Stomach smooth muscle (tissue), 2 donors: Measurements from ENCODE around the gene BAX.
A peak's percentile ranks its signal among the peaks of the same experiment; 100 is the strongest.

Experiments used
- H3K27ac ChIP-seq: one replicate; pipeline ENCODE4 v1.7.0; 2013; ENCODE audit warnings: mild to moderate bottlenecking, low read length, inconsistent platforms
- H3K27me3 ChIP-seq, 2 donors: one replicate each; pipeline ENCODE4 v1.7.0; 2013; ENCODE audit warnings: low read length in 2 of 2; ENCODE audit not compliant: insufficient read depth in 2 of 2, control insufficient read depth in 1 of 2
- H3K36me3 ChIP-seq, 2 donors: one replicate each; pipeline ENCODE4 v1.7.0; 2013; ENCODE audit warnings: low read length in 2 of 2; ENCODE audit not compliant: control insufficient read depth in 2 of 2, insufficient read depth in 2 of 2
- H3K4me1 ChIP-seq: one replicate; pipeline ENCODE4 v1.7.0; 2013; ENCODE audit warnings: low read length; ENCODE audit not compliant: control insufficient read depth, insufficient read depth
- H3K4me3 ChIP-seq, 2 donors: one replicate each; pipeline ENCODE4 v1.7.0; 2013; ENCODE audit warnings: low read length in 2 of 2
- H3K9ac ChIP-seq, 2 donors: one replicate each; pipeline ENCODE4 v1.7.0; 2013; ENCODE audit warnings: low read length in 2 of 2, mild to moderate bottlenecking in 1 of 2
- H3K9me3 ChIP-seq, 2 donors: one replicate each; pipeline ENCODE4 v1.7.0; 2013; ENCODE audit warnings: low read length in 2 of 2; ENCODE audit not compliant: control insufficient read depth in 2 of 2
- donor health status: healthy.
- donor health status: Pancreatic carcinoma.

The BAX gene

DNA sequence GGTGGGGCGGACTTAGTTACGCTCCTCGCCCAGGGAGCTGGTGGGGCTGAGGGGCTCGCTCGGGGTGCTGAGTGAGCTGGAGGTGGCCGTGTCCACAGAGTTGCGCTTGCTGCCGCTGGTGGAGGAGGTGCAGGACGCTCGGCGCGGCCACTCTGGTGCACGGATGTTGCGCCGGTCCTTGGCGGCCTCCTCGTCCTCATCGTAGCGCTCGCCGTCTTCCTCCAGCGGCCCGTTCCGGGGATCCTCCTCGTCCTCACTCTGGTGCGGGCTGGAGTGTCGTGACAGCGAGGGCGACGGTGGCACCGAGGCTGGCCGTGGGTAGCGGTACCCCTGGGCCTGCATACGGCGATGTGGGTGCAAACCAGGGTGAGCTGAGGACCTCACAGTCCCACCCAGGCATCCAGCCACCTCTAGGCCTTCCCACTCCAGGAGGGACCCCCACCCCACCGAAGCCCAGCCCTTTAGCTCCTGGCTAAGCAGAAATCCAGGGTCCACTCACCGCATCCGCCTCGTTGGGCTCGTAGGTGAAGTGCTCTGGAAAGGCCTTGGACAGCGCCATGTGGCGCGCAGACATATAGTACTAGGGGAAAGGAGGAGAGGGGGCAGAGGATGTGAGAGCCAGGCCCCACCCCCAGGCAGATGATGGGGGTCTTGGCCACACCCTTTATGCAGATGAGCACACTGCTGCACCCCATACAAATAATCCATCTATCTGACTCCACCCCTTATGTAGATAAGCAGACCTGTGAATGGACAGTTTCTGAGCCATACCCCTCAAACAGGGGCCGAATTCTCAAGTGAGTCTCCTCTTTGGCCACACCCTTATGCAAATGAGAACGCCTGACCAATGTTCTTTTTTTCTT lies 14.8 kb downstream of the BAX start:
- peaks cover 28% of the 10 kb centered on the region for H3K4me1 ChIP-seq
- peaks cover 27 to 43% of the 10 kb centered on the region in 2 donors for H3K36me3 ChIP-seq
- H3K9ac ChIP-seq, result no peak overlapping the region
- no peaks in the 10 kb centered on the region for H3K9me3 ChIP-seq
- no peak overlapping the region for H3K4me3 ChIP-seq
- no peaks in the 10 kb centered on the region for H3K27me3 ChIP-seq
- no peak overlapping the region for H3K27ac ChIP-seq

DNA sequence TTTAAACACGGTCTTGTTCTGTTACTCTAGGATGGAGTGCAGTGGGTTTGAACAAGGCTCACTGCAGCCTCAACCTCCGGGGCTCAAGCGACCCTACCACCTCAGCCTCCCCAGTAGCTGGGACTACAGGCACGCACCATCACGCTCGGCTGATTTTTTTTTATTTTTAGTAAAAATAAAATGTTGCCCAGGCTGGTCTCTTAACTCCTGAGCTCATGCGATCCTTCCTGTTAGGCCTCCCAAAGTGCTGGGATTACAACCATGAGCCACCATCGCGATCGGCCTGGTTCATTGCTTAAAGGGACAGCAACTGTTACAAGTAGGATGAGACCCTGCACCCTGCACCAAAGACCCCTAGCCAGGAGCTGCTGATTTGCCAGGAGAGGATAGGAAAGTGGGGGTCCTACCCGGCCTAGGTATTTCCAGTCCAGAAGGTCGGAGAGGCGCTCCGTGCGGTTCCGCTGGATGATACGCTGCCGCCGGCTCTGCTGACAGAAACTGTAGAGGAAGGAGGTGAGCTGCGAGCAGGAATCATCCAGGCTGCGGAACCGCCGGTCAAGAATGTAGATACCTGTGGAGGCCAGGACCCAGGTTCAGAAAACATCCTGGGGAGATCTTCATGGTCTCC lies 15.6 kb downstream of the BAX start:
- no peaks in the 10 kb centered on the region for H3K27me3 ChIP-seq
- H3K9ac ChIP-seq, result no peak overlapping the region
- H3K4me3 ChIP-seq, result no peak overlapping the region
- H3K27ac ChIP-seq, result no peak overlapping the region
- H3K4me1 ChIP-seq, result peaks cover 25% of the 10 kb centered on the region
- peaks cover 28 to 45% of the 10 kb centered on the region in 2 donors for H3K36me3 ChIP-seq
- H3K9me3 ChIP-seq, result no peaks in the 10 kb centered on the region

DNA sequence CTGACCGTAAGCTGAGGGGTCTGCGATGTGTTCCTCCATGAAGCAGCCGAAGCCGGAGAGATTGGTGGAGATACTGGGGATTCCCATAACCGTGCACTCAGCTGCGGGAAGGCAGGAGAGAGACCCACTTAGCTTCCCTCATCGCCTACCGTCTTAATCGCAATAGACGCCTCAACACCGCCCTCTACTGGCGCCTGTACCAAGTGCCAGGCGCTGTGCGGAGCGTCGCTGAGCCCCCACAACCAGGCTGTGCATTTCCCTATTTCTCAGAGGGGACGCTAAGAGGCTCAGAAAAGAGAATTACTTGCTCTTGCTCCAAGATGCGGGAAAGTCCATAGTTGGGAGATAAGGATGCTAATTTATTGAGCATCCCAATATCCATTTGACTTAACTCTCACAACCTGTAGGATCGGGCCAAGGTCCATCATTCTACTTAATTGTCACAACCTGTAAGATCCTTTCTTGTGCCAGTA lies 16.3 kb downstream of the BAX start:
- peaks cover 24% of the 10 kb centered on the region for H3K4me1 ChIP-seq
- H3K4me3 ChIP-seq, result peak overlapping the region in 1 of 2 donors; percentile 15
- H3K9ac ChIP-seq, result no peak overlapping the region
- H3K36me3 ChIP-seq, result peaks cover 28 to 45% of the 10 kb centered on the region in 2 donors
- no peak overlapping the region for H3K27ac ChIP-seq
- no peaks in the 10 kb centered on the region for H3K9me3 ChIP-seq
- no peaks in the 10 kb centered on the region for H3K27me3 ChIP-seq

DNA sequence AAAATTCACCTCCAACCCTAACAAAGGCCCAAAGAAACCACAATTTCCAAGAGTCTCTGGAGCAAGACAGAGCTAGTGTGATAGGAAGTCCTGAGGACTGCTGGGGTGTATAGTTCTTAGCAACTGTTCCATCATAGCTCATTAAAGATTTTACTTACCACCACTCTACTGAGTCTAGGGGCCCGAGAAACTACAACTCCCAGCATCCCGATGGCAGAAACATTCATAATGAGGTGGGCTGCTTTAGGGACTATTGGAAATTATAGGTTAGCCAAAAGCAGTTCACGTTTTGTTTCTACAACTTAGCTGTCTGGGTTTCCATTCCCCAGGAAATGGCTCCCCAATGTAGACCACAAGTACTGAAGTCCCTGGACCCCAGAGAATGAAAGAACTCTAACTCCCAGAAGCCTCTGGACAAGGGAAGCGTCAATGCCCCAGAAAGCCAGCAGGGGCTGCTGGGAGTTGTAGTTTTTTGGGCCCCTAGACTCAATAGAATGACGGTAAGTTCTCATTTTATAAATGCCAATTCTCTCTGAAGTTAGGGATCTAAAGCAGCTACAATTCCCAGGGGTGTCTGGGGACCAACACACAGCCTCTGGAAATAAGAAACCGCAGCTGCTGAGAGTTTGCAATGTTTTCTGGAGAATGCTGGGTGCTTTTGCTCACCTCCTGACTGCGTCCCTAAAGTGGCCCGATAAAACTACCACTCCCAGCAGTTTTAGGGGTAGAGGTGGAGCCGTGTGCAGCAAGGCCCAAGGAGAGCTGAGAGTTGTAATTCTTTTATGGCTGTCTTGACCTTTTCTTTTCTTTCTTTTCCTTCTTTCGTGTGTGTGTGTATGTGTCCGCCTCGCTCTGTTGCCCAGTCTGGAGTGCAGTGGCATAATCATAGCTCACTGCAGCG lies 21.5 kb downstream of the BAX start:
- no peak overlapping the region for H3K27ac ChIP-seq
- H3K27me3 ChIP-seq, result no peaks in the 10 kb centered on the region
- H3K36me3 ChIP-seq, result peaks cover 23 to 29% of the 10 kb centered on the region in 2 donors

GRCh38 chr19:48977061-48977460 lies 22.4 kb downstream of the BAX start:
- H3K27ac ChIP-seq, result no peak overlapping the region
- no peaks in the 10 kb centered on the region for H3K9me3 ChIP-seq
- H3K4me1 ChIP-seq, result peaks cover 13% of the 10 kb centered on the region
- no peak overlapping the region for H3K4me3 ChIP-seq
- H3K27me3 ChIP-seq, result no peaks in the 10 kb centered on the region
- no peak overlapping the region for H3K9ac ChIP-seq
- peaks cover 25 to 33% of the 10 kb centered on the region in 2 donors for H3K36me3 ChIP-seq

More for the DNA sequence above, 21.5 kb downstream of the BAX start:
- H3K4me1 ChIP-seq, result peaks cover 13% of the 10 kb centered on the region
- no peak overlapping the region for H3K9ac ChIP-seq
- no peak overlapping the region for H3K4me3 ChIP-seq
- no peaks in the 10 kb centered on the region for H3K9me3 ChIP-seq

DNA sequence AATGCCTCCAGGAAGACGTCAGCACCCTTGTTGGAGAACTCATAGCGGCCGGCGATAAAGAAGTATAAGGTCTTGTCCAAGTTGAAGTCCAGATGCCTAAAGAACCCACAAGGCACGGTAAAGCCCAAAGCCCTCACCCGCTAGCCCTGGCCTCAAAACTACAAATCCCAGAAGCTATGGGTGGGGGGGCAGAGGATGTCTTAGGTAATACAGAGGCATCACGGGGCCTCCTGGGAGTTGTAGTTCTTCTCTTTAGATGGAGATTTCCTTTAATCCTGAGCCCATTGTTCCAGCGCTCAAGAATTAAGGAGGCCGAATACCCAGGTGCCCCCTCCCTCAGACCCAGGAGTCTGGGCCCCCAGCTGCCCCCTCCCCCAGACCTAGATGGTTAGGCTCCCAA lies 27.6 kb downstream of the BAX start:
- H3K36me3 ChIP-seq, result peaks cover 32 to 47% of the 10 kb centered on the region in 2 donors
- H3K9ac ChIP-seq, result no peak overlapping the region
- no peaks in the 10 kb centered on the region for H3K9me3 ChIP-seq
- H3K27me3 ChIP-seq, result no peaks in the 10 kb centered on the region
- no peak overlapping the region for H3K4me3 ChIP-seq
- H3K4me1 ChIP-seq, result peaks cover 13% of the 10 kb centered on the region
- H3K27ac ChIP-seq, result no peak overlapping the region

GRCh38 chr19:48985711-48986110 lies 31.0 kb downstream of the BAX start:
- Histone ChIP-seq H3K27me3 (no peaks in the 10 kb centered on the region), H3K4me3 (no peak overlapping the region), H3K27ac (no peak overlapping the region), H3K9me3 (no peaks in the 10 kb centered on the region), H3K4me1 (peaks cover 8% of the 10 kb centered on the region), H3K9ac (no peak overlapping the region), H3K36me3 (peaks cover 29 to 52% of the 10 kb centered on the region in 2 donors)

DNA sequence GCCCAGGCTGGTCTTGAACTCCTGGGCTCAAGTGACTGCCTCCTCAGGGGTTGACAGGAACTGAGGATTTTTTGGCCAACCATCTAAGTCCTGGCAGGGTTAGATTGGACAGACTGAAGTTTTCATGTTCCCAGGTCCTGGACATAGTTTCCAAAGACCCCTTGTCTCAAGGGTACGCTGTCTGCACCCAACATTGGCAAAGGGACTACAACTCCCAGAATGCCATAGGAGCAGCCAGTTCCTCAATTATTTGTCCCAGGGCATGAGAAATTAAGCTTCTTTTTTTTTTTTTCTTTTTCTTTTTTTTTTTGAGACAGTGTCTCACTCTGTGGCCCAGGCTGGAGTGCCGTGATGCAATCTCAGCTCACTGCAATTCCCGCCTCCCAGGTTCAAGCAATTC lies 31.5 kb downstream of the BAX start:
- no peak overlapping the region for H3K27ac ChIP-seq
- no peak overlapping the region for H3K9ac ChIP-seq
- no peaks in the 10 kb centered on the region for H3K9me3 ChIP-seq
- H3K27me3 ChIP-seq, result no peaks in the 10 kb centered on the region
- peaks cover 13% of the 10 kb centered on the region for H3K4me1 ChIP-seq
- H3K36me3 ChIP-seq, result peaks cover 29 to 52% of the 10 kb centered on the region in 2 donors
- H3K4me3 ChIP-seq, result no peak overlapping the region

DNA sequence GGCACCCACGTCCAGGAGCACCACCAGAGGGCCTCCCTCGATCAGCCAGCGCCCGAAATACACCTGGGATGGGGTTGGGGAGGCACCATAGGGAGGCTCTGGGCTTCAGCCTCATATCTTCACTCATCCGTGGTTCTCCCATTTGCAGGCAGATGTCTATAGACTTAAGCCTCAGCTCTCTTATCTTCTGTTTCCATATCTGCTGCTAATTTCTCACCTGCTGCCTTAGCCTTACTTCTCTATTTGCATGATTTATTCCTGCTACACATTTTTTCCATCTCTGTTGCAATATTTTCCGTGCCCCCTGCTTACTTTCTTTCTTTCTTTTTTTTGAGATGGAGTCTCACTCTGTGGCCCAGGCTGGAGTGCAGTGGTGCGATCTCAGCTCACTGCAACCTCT lies 32.6 kb downstream of the BAX start:
- peaks cover 24% of the 10 kb centered on the region for H3K4me1 ChIP-seq
- no peak overlapping the region for H3K9ac ChIP-seq
- H3K27me3 ChIP-seq, result no peaks in the 10 kb centered on the region
- H3K9me3 ChIP-seq, result no peaks in the 10 kb centered on the region
- H3K27ac ChIP-seq, result no peak overlapping the region
- H3K4me3 ChIP-seq, result no peak overlapping the region
- peaks cover 24 to 44% of the 10 kb centered on the region in 2 donors for H3K36me3 ChIP-seq

DNA sequence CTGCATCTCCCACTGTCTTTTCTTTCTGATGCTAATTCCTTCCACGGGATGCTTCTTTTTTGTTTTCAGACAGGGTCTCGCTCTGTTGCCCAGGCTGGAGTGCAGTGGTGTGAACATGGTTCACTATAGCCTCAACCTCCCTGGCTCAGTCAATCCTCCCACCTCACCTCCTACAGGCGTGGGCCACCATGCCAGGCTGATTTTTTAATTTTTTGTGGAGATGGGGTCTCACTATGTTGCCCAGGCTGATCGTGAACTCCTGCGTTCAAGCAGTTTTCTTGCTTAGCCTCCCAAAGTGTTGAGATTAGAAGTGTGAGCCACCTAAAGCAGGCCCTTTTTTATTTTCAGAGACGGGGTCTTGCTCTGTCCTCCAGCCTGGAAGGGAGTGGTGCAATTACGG lies 33.6 kb downstream of the BAX start:
- H3K9ac ChIP-seq, result no peak overlapping the region
- no peak overlapping the region for H3K4me3 ChIP-seq
- H3K4me1 ChIP-seq, result peaks cover 28% of the 10 kb centered on the region
- no peaks in the 10 kb centered on the region for H3K27me3 ChIP-seq
- no peak overlapping the region for H3K27ac ChIP-seq
- H3K36me3 ChIP-seq, result peaks cover 24 to 36% of the 10 kb centered on the region in 2 donors
- H3K9me3 ChIP-seq, result no peaks in the 10 kb centered on the region
